NCI-H2107 (cell line): ENCODE results near the gene BEND4.

Experiments
- DNase-seq: peaks from one replicate; lab custom pipeline; 2025; lab: John Stamatoyannopoulos, UW

Gene BEND4

DNA sequence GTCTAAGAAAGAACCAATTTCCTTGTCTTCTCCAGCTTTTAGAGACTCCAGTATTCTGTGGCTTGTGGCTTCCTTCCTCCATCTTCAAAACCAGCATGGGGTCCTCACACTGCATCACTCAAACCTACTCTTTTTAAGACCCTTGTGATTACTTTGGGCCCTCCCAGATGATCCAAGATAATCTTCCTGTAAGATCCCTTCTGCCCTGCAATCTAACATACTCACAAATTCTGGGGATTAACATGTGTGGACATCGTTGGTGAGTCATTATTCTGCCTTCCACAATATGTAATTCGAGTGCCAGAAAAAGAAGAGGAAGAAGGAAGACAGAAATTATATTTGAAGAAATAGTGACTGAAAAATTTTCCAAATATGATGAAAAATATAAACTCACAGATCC is 47.9 kb downstream of the BEND4 start:
- DNase-seq = no peak

DNA sequence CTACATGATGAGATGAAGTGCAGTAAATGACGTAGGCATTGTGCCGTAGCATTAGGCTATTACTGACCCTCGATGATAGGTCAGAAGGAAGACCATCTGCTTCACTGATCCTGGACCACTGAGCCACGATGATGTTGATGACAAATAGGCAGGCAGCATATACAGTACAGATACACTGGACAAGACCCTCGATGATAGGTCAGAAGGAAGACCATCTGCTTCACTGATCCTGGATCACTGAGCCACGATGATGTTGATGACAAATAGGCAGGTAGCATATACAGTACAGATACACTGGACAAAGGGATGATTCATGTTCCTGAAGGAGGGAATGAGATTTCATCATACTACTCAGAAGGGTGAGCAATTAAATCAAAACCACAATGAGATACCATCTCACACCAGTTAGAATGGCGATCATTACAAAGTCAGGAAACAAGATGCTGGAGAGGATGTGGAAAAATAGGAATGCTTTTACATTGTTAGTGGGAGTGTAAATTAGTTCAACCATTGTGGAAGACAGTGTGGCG is 50.9 kb downstream of the BEND4 start:
- no peak for DNase-seq

DNA sequence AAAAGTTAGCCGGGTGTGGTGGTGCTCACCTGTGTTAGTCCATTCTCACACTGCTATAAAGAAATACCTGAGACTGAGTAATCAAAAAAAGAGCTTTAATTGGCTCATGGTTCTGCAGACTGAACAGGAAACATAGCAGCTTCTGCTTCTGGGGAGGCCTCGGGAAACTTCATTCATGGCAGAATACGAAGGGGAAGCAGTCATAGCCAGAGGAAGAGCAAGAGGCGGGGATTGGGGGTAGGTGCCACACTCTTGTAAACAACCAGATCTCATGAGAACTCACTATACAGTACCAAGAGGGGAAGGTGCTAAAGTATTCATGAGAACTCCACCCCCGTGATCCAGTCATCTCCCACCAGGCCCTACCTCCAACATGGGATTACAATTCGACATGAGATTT is 64.1 kb downstream of the BEND4 start:
- DNase-seq = no peak

DNA sequence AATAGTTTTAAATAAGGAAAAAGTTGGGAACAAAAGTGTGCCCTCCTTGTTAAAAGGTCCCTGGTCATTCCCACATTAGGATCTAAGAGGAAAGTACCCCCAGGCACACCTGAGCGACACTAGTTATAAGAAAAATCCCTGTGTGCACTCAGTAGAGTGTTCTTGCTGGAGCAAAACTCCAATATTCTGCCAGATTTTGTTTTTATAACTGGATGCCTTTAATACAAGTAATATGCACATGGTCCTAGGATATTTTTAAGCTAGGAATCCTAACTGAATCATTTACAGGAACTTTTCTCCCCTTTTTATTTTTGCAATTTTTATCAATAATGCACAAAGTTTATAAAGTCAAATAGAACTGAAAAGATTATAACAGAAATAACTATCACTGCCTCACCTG is 68.6 kb downstream of the BEND4 start:
- no peak for DNase-seq

DNA sequence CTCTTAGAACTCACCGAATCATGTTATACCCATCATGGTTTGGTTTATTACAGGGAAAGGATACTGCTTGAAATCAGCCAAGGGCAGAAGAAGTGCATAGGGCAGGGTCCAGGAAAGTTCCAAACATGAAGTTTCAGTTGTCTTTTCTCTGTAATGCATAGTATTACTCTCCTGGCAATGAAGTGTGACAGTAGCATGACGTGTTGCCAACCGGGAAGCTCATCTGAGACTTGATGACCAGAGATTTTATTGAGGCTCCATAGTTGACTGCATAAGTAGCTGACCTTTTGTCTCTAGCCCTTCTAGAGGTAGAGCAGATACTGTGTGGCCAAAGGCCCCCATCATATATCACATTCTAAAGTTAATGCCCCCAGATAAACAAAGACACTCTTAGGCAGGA is 72.1 kb downstream of the BEND4 start:
- no peak for DNase-seq

DNA sequence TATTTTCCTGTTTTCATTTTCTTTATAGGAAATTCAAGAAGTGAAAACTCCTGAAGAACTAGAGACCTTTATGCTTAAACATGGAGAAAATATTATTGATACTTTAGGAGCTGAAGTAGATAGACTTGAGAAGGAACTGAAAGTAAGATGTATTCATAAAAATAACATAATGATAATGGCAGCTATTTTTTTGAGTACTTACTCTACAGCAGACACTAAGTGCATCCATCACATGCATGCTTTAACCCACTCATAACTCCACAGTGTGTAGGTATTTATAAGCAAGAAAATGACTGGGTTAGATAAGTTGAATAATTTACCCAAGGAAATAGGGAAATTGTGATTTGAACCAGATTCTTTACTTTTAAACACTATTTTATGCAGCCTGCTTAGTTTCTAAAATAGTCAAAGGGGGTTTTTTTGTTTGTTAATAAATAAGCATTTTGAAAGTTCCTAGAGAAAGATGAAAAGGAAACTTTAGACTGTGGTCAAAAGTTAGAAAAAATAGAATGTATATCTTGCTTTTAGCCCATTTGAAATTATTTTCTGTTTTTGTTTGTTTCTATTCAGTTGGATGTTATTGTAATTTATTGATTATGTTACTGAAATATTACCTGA is 74.2 kb downstream of the BEND4 start:
- no peak for DNase-seq

DNA sequence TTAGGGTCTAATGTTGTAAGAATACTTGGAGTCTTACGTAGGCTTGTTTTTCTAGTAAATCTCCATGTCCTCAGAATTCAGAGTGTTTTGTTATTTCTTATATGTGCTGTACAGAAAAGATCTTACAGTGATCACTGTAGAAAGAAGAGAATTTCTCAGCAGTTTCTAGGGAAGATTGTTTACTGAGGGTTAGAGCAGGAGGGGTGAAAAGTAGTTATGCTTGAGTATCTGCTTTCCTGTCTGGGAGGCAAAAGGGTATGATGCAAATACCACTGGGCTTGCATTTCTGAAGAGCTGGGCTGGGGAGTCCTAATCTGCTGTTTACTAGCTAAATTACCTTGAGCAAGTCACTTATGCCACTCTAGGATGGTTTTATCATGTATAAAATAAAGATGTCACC is 78.2 kb downstream of the BEND4 start:
- no peak for DNase-seq

DNA sequence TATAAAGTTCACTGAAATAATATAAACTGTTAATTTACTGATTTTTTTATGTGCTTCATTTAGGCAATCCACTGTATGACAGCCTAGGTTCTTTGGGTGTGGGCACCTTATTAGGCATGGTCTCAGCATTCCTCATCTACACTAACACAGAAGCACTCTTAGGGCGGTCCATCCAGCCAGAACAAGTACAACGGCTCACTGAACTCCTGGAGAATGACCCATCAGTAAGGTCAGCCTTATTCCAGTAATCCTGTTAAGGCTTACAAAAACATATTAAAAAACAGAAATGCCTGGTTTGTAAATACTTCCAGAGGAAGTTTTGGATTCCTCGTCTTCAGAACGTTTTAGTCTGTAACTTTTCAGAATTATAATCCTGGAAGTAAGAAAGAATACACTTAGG is 82.0 kb downstream of the BEND4 start:
- DNase-seq = no peak

DNA sequence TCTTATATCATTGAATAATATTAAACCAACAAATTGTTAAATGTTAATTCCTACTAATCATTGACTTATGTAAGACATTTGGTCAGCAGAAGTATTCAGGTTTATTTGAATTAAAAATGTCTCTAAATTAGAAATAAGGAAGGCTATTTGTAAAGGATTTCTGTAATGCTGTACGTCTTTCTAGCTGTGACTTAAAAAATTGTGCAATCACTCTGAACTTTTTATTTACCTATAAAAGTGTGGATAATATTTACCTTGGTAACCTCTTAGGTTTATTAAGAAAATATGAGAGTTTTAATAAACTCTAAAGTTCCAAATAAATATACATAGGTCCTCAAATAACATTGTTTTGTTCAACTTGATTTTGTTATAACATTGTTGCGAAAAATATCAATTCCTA is 85.2 kb downstream of the BEND4 start:
- DNase-seq = no peak

DNA sequence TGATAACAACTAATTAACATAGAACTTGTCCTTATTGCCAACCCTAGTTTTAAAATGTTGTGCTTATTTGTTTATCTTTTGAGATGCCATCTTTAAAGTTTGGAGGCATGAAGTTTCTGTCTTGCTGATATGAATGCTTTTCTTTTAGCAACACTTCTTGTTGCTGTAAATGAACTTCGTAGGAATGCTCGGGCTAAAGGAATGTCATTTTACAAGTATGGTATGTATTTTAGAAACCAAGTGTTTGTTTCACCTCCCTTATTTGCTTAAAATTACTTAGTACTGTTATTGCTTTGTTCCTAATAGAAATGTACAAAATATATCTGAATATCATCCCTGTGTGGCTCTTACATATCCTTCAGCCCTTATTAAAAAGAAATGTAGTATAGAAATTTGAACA is 86.1 kb downstream of the BEND4 start:
- DNase-seq = no peak
